NCI-H2227 treated with DMSO at 0.1 percent for 48 hours (cell line): Measurements from ENCODE around the gene LSAMP.
A peak's percentile ranks its signal among the peaks of the same experiment; 100 is the strongest.

Experiments used
- DNase-seq: peaks from one replicate; lab custom pipeline; 2025; lab: John Stamatoyannopoulos, UW

Gene LSAMP

GRCh38 chr3:115838786-115839185, 606.5 kb downstream of the LSAMP start:
- no peak for DNase-seq

- DNase-seq, result no peak
Measured at GRCh38 chr3:115836944-115837343, 608.3 kb downstream of the LSAMP start.

- peak; percentile 58 for DNase-seq
Measured at GRCh38 chr3:115835946-115836345, 609.3 kb downstream of the LSAMP start.

GRCh38 chr3:115834068-115834467, 611.2 kb downstream of the LSAMP start:
- no peak for DNase-seq

GRCh38 chr3:115833074-115833473, 612.2 kb downstream of the LSAMP start:
- DNase-seq, result no peak

GRCh38 chr3:115832265-115832664, 613.0 kb downstream of the LSAMP start:
- no peak for DNase-seq

- no peak for DNase-seq
Measured at GRCh38 chr3:115831864-115832263, 613.4 kb downstream of the LSAMP start.

GRCh38 chr3:115830764-115831395, 614.4 kb downstream of the LSAMP start:
- no peak for DNase-seq

GRCh38 chr3:115828401-115828800, 616.9 kb downstream of the LSAMP start:
- DNase-seq, result no peak

- no peak for DNase-seq
Measured at GRCh38 chr3:115827495-115827894, 617.8 kb downstream of the LSAMP start.

GRCh38 chr3:115825046-115825445, 620.2 kb downstream of the LSAMP start:
- DNase-seq, result no peak

GRCh38 chr3:115823083-115823482, 622.2 kb downstream of the LSAMP start:
- no peak for DNase-seq

GRCh38 chr3:115822579-115822978, 622.7 kb downstream of the LSAMP start:
- DNase-seq, result no peak

GRCh38 chr3:115819785-115820384, 625.4 kb downstream of the LSAMP start:
- peak; percentile 59 for DNase-seq

GRCh38 chr3:115814778-115815380, 630.4 kb downstream of the LSAMP start:
- DNase-seq, result peak; percentile 69

GRCh38 chr3:115814006-115814405, 631.3 kb downstream of the LSAMP start:
- DNase-seq, result no peak

GRCh38 chr3:115808816-115809215, 636.5 kb downstream of the LSAMP start:
- DNase-seq, result no peak

GRCh38 chr3:115808244-115808643, 637.0 kb downstream of the LSAMP start:
- no peak for DNase-seq

GRCh38 chr3:115806501-115806900, 638.8 kb downstream of the LSAMP start:
- no peak for DNase-seq

- no peak for DNase-seq
Measured at GRCh38 chr3:115805520-115805919, 639.8 kb downstream of the LSAMP start.

- DNase-seq, result no peak
Measured at GRCh38 chr3:115804713-115805119, 640.6 kb downstream of the LSAMP start.

GRCh38 chr3:115804200-115804599, 641.1 kb downstream of the LSAMP start:
- DNase-seq, result no peak

GRCh38 chr3:115803661-115804060, 641.6 kb downstream of the LSAMP start:
- DNase-seq, result no peak
